HG03432 (cell line): ENCODE measurements around the gene RAB12.
"Not testable (repeated sequence)": the region's sequence is repeated elsewhere in the genome, so short reads cannot be mapped to it uniquely, and the experiment has no call there.

Source experiments
- ATAC-seq: cut with Tn5 transposase; IDR thresholded peaks from one replicate; pipeline ENCODE4 v1.9.1; 2021; ENCODE audit warnings: mild to moderate bottlenecking, moderate library complexity; ENCODE audit not compliant: unreplicated experiment

RAB12 gene

DNA sequence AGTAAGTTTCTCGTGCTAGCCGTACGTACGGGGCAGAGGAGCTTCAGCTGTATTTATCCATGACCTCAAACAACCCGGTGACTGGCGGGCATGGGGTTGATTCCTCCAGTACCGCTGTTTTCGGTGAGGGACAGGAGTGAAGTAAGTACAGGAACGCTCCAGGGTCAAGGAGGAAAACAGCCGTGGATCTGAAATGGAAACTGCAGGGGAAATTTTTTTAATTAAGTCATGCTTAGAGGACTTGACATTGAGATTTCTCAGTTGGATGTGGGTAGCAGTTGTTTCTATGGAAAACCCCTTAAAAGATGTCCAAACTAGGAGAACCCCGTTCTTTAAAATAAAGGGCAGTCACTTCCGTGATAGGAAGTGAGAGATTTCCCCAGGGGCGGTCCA, 1.2 kb downstream of the RAB12 start:
- no peak for ATAC-seq

DNA sequence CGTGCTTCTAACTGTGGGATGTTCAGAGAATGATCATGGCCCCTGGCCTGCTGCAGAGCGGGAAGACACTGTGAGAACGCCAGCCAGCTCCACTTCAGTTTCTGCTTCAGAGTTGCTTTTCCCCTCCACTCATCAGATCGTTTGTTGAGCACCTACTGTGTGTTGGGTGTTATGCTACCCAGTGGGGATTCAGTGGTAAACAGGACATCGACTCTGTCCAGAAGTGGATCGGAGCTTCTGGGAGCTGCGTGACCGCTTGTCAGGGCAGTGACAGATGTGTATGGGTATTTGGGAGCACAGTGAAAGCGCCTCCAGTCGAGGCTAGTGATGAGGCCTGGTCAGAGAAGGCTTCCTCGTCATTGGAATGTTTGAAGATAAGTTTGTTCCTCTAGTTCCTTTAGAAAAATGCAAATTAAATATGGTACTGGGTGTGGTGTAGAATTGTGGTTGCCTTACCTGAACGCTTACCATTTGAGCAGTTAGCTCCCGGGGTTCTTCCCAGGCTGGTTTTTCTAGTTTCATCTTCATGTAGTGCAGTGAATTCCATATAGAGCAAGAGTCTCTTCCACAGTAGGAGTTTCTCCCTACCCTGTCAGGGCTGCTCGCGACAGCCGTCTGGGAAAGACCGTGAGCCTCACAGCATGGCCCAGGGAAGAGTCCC, 2.8 kb downstream of the RAB12 start:
- ATAC-seq = no peak

DNA sequence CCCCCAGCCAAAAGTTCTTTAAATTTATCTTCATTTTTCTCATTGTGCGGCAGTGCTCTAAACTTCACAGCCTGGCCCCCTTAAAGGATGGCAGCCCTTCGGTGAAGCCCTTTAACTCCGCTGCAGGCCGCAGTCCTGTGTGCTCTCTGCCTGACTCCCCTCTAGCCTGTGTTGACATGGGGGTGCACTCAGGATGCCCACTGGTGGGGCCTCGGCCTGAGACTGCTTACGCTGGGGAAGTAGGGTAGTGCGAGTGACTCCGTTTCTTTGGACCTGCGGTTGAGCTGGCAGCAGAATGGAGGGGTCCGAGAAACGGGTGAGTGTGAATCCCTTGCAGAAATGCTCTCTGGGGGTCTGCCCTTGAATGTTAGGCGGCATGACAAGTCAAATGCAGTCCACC, 5.6 kb downstream of the RAB12 start:
- no peak for ATAC-seq

DNA sequence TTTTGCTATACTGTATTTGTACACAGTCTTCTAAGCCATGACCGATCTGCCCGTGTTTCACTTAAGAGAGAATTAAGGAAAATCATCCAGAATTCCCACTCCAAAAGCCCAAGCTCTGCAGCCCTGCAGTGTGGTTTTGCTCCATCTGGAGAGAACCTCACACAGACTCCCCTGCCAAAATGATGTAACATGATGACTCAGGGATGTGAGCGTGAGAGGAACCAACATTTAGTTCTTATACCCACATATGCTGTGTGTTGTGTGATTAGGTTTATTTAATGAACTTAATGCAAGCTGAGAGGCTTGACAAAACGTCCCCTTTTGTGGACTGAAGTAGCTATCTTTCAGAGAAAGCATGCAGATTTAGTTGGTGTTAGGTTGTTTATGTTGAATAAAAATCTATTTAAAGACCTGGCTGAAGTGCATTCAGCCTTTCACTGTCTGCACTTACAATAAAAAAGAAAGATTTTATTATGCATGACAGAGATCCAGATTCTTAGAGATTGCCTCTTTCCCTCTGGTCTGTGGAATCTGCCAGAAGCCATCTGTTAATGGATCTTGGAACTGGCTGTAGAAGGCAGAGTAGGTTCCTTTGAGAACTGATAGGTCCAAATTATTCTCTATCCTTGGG, 6.3 kb downstream of the RAB12 start:
- ATAC-seq = no peak

DNA sequence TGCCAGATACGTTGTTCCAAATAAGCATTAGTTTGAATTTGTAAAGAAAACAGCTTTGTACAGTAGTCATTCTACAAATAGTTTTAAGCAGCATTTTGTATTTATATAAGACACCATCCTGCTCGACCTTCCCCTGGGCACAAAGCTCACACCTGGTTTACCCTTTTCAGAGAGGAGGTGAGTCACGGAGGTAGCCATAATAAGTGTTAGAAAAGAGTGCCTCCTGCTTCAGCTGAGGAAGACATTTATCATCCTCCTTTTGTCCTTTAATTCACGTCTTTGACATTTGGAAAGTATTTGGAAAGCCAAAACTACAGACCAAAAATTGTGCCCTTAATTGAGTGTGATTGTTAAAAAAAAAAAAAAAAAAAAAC, 6.8 kb downstream of the RAB12 start:
- no peak for ATAC-seq

DNA sequence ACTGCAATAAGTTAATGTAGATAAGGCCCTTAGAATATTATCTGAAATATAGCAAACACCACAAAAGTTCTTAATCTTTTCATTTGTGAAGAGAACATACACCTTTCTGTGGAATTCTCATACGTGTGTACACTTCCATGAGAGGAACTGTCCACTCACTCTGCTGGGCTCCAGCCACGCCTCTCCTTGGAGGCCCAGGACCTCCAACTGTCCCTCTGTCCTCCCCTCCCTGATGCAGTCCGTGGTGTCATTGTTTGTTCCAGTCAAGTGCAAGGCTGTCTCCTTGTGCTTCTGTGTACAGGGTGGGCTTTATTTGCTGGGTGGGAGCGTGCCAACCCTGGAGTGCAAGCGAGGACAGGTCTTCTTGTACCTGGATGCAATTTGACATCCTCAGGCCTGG, 8.7 kb downstream of the RAB12 start:
- no peak for ATAC-seq

DNA sequence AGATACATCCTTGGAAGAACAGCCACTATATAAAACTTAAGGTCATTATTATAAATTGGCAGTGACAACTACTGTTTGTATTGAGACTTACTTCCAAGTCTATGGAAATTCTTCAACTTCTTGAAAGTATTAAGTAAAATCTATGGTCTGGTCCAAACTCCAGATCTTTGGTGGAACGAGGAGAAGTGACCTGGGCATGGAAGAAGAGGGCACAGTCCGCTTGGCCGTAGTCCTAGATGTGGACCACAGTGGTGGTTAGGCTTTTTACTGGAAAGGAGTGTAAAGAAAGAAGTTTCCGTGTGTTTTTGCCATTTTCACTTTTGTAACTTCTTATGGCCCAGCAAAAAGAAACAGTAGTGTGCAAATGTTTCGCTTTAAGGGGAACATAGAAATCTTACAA, 9.8 kb downstream of the RAB12 start:
- ATAC-seq = no peak

DNA sequence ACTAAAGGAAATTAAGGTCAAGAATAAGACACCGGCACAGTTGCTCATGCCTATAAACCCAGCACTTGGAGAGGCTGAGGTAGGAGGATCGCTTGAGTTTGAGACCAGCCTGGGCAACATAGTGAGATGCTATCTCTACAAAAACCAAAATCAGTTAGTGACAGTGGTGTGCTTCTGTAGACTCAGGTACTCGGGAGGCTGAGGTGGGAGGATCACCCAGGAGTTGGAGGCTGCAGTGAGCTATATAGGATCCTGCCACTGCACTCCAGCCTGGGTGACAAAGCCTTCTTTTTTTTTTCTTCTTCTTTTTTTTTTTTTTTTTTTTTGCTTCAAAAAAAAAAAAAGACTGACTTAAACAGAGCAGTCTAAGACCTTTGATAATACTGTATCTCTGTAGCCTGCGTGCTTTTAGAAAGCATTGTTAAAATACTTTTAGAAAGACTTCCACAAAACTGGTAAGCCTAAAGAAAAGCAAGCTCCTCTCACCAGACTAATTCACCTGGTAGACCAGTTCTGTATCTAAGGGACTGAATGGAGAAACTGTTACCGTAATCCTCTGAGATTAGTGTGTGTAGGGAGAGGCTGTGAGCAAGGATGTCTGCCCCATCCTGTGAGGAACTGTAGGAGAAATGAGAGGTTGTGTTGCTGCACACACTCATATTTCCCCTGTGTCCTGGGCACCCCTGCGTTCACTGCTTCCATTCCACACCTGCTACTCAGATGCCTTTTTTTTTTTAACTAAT, 10.8 kb downstream of the RAB12 start:
- no peak for ATAC-seq

DNA sequence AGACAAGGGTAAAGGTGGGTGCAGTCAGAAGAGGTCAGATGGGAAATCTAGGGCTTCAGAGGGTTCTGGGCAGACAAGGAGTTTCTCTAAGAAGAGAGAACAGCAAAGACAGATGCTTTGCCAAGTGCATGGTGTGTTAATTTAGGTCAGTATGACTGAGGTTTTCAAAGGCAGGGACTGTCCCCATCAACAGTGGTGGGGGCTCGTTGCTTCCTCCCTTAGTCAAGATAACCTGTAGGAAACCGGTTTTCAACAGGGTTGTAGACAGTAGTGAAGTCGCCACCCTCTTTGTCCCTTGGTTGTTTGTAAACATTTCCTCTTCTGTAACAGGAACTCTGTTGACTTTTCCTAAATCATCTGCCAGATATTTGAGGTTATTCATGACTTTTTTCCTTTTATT, 11.6 kb downstream of the RAB12 start:
- ATAC-seq = no peak

DNA sequence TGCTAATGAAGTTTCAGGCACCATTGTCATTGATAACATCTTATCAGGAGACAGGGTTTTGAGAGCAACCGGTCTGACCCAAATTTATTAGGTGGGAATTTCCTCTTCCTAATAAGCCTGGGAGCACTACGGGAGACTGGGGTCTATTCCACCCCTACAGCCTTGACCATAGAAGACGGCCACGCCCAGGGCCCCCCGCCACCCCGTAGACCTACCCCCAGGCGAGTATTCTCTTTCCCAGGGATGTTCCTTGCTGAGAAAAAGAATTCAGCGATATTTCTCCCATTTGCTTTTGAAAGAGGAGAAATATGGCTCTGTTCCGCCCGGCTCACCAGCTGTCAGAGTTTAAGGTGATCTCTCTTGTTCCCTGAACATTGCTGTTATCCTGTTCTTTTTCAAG, 13.4 kb downstream of the RAB12 start:
- ATAC-seq = not testable (repeated sequence)

DNA sequence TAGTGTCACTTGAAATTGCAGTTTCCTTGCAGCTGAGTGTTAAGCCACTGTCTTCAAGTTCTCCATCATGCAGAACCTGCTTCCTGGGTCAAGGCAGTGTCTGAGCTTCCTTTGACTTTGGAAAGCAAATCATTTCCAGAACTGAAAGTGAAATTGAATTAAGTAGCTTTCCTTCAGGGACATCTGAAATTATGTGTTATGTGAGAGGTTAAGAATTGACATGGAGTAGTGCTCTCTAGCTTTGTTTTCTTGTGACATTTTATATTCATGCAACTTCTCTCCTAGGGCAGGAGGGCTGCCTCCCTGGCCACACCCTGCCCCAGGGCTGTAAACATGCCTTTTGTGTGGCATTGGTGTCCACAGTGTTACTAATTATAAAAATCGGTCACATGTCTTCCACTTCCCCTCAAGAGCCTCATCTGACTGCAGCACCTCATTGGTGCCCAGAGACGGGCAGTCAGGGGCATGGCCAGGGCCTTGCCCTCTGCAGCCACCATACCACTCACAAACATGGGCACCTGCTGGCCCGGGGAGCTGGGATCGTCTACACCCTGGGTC, 14.4 kb downstream of the RAB12 start:
- peak; percentile 91 for ATAC-seq

DNA sequence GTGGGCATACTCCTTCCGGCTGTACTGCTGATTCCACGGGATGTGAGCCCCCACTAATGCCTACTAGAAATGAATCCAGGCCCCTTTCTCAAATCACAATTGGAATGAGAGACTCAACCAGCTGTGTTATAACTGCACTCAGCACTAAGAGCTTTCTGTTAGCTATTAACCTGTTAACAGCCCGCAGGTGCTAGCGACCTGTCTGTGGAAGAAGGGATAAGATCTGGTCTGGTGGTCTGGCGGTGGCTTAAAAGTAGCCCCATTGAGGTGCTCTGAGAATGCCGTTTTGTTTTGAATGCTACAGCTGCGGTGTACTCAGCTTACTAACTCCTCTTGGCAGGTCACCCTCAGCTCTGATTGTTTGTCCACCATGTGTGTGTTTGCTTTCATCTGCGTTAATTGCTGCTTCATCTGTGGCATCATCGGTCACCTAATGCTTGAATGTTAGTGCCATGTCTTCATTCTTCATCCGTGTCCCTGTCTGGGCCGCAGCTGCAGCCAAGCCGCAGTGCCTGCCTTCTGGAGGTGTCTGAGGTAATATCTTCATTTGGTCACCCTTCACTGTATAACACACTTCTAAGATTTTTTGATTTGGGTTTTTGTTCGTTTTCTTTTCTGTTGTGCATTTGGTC, 16.3 kb downstream of the RAB12 start:
- no peak for ATAC-seq

DNA sequence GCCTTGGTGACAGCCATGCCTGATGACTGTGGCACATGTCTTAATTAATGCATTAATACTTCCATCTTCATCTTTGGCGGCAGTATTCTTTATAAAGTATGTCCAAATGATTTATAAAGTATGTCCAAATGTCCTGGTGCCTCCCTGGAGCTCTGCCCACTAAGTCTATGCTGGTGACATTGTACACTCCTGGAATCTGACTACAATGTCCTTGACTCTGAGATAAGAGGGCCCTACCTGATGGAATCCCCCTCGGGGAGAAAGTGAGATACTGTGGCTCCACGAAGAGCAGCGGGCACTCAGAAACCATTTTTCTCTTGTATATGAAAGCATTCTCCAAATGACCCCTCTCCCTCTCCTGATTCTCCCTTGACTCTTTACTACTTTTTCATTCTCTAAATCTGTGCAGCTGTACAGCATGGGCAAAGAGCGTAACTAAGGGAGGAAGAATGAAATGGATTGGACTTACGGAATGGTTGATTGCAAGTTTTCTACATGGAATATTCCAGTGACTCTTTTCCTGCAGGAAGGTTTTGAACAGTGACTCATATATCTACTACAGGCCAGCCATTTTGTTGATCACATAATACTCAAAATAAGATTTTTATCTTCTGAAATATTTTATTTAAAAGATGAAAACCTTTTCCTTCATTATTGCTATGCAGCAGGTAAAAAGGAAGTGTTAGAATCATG, 17.3 kb downstream of the RAB12 start:
- no peak for ATAC-seq

DNA sequence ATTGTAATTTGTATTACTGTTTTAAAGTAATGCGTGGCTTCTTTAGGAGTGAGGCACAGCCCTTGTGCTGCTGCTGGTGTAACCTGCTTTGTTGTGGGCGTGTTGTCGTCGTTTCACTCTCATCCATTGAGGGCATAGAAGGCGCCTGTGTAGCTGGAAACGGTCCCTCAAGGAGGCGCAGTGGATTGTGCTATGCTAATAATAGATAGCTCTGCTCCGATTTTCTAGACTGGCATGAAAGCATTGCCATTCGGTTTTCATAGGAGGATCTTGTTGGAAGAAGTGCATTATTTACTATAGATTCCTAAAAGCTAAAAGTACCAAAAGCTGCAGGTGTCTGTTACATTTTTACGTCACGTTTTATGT, 17.9 kb downstream of the RAB12 start:
- no peak for ATAC-seq

DNA sequence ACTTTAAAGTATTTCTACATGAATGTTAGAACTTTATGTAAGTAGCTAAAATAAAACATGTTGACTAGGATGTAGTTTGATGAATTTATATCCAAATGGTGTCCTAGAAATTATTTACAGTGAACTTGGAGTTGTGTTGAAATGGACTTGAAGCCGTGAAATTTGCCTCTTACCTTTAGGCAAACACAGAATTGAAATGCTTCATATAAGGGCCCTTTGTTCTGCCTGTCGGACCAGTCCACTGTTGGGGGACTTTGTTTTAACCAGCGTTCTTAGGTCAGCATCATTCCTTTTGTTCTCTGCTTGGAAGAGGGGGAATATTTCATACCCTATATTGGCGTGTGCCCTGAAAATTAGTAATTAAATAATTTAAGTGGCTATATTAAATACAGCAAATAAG, 18.3 kb downstream of the RAB12 start:
- ATAC-seq = no peak

DNA sequence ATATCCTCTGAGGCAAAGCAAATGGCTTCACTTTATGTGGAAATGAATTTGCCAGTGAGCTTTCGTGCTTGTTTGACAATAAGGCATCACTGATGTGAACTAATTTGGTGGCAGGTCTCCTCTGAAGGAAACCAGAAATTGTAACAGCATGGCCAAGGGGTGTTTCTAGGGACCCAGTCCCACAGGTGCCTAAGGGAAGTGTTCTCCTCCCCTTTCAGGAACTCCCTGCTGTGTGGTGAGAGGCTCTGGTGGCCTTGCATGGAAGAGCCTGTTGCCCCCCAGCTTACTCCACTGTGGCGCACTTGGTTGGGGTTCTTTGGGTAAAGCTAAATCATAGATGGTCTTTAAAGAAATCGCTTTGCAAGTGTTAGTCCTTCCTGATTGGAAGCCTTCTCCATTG, 20.4 kb downstream of the RAB12 start:
- no peak for ATAC-seq

DNA sequence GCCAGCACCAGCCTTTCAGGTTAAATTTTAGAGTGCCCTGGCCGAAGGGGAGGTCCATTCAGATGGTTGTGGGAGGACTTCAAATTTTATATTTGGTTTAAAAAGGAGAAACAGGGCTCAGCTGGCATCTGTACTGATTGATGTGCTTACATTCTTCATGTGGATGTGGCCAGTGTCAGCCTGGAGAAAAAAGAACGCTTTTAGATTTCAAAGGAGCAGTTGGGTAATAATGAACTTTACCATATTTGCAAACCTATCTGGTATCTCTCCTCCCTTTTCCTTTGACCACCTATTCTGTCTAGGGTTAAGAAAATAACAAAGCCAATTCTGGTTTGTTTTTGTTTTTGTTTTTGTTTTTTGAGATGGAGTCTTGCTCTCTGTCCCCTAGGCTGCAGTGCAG, 21.3 kb downstream of the RAB12 start:
- ATAC-seq = no peak

DNA sequence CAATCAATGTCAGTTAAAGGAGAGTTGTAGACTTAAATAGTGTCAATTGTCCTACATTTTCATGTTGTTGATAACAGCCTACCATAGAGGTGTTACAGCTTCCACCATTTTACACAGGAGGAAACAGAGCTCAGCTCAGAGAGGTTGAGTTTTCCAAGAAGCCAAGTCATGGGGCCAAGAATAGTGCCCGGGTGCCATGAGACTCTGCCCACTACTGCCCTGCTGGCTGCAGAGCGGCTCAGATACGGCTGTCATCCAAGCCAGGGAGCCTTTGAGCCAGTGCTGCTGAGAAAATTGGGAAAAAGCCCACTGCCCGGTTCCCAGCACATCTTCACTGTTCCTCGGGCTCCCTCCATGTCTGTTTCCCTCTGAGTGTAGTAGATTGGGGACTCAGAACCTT, 22.0 kb downstream of the RAB12 start:
- ATAC-seq = no peak

DNA sequence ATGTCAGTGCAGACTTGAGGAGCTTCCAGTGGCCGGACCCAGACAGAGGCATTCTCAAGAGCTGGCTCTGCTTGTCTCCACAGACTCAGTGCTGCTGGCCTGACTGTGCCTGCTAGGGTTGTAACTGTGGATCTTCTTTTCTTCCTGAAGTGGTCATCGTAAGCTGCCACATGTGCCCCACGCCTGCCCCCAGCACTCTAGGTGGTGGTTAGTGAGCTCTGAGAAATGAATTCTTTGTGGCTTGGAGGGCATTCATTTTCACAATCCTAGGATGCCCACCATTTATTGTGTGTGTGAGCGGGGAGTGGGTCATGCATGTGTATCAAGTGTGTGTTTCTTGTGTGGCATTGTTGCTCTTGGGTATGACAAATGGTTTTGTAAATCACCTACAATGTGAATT, 23.1 kb downstream of the RAB12 start:
- no peak for ATAC-seq

DNA sequence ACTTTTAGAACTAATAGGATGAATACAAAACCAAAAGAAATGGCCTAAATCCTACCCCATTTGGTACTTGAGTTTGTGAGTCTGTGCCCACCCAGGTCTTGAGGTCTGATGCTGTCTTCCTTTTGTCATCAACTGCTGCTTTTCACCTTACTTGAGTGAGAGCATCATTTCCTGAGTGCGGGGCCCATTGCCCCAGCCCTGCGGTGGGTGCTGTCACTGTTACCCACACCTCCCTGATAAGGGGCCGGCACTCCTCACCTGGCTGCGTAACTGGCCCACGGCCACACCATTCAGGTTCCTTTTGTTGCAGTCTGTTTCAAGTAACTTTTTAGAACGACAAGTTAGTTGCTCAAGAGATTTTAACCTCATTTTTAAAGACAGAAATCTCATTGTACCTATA, 25.3 kb downstream of the RAB12 start:
- no peak for ATAC-seq

DNA sequence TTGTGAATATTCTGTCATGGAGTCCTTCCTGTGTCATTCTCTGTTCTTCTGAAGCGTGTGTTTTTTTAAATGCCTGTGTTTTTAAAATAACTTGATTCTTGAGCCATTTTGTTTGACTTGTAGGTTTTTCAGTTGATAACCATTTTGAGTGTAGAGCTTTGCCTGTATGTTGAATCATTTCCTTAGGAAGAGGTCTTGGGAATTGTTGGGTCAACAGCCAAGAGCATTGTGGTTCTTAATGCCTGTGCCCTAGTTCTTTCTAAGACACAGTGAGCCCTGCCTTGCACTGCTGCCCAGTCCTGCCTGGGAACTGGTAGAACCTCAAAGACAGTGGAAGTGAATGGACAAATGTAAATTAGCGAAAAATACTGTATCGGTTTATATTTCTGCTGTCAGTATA, 25.9 kb downstream of the RAB12 start:
- ATAC-seq = no peak
